GM13976 (cell line): ENCODE data around the gene CECR2.
A peak's percentile ranks its signal among the peaks of the same experiment; 100 is the strongest.

Experiments used
- DNase-seq: peaks from one replicate; pipeline ENCODE4 v3.0.0; 2012; ENCODE audit warnings: low spot score
- in situ Hi-C: fragments of 300-500 bp; cut with MboI; formaldehyde crosslinking; loops from one replicate; pipeline ENCODE4 v1.12.0; 2022; ENCODE audit warnings: low sequenced_read_pairs, mixed read lengths, inconsistent platforms; ENCODE audit not compliant: unreplicated experiment
- TF ChIP-seq, protein P1 (sequence below): IDR thresholded peaks from 2 replicates; pipeline ENCODE4 v1.5.1; 2012; ENCODE audit warnings: borderline replicate concordance, mild to moderate bottlenecking; ENCODE audit not compliant: insufficient read depth; ENCODE audit errors: extremely low read depth, missing control alignments, control extremely low read depth

Gene CECR2

GRCh38 chr22:17369439-17370025 lies at the start of gene CECR2:
CECR2 (plus strand) TSS chr22:17369460; CDS start chr22:17369784, 324 bp downstream.
- TF ChIP-seq, protein P1, sequence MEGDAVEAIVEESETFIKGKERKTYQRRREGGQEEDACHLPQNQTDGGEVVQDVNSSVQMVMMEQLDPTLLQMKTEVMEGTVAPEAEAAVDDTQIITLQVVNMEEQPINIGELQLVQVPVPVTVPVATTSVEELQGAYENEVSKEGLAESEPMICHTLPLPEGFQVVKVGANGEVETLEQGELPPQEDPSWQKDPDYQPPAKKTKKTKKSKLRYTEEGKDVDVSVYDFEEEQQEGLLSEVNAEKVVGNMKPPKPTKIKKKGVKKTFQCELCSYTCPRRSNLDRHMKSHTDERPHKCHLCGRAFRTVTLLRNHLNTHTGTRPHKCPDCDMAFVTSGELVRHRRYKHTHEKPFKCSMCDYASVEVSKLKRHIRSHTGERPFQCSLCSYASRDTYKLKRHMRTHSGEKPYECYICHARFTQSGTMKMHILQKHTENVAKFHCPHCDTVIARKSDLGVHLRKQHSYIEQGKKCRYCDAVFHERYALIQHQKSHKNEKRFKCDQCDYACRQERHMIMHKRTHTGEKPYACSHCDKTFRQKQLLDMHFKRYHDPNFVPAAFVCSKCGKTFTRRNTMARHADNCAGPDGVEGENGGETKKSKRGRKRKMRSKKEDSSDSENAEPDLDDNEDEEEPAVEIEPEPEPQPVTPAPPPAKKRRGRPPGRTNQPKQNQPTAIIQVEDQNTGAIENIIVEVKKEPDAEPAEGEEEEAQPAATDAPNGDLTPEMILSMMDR, result no peak
- in situ Hi-C loops, result no loop called here
- DNase-seq, result peak; percentile 66

DNA sequence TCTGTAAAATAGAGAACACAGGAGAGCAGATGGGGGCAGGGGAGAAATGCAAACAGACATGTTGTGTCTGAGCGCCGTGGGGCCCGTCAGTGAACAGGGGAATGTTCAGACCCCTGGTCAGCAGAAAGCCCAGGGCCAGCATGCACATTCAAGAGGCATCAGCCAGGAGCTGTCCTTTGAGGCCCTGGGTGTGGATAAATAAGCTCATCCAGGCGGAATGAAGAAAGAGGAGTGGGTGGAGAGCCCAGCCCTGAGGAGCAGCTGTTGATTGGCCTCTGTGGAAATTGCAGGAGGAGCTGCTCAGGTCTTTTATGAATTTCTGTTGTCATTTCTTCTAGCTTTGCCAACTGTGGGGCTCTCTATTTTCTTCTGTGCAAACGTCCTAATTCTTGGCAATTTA lies 49.7 kb upstream of the CECR2 start:
- in situ Hi-C loops, result no loop called here
- TF ChIP-seq, protein P1, result no peak
- DNase-seq, result no peak

DNA sequence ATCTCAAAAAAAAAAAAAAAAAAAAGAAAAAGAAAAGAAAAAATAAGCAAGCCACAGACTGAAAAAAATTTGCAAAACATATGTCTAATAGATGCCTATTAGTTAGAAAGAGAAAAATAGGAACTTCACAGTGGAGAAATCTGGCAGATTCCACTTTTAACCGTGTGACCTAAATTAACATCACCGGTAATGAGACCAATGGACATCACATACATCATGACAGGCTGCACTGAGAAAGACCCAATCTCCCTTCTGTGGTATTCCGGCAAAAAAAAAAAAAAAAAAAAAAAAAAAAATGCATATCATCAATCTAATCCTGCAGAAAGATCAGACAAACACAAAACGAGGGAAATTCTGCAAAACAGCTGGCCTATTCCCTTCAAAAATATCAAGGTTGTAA lies 46.7 kb upstream of the CECR2 start:
- DNase-seq, result no peak
- TF ChIP-seq, protein P1, result no peak
- in situ Hi-C loops, result no loop called here

DNA sequence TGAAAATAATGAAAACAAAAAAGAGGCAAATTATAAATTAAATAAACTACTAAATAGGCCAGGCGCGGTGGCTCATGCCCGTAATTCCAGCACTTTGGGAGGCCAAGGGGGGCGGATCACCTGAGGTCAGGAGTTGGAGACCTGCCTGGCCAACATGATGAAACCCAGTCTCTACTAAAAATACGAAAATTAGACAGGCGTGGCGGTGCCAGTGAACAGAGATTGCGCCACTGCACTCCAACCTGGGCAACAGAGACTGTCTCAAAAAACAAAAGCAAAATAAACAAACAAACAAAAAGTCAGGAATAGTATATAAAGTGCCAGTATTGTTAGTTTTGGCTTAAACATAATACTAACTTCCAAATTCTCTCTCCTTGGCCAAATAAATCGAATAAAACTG lies 37.6 kb upstream of the CECR2 start:
- TF ChIP-seq, protein P1, result no peak
- in situ Hi-C loops, result no loop called here

DNA sequence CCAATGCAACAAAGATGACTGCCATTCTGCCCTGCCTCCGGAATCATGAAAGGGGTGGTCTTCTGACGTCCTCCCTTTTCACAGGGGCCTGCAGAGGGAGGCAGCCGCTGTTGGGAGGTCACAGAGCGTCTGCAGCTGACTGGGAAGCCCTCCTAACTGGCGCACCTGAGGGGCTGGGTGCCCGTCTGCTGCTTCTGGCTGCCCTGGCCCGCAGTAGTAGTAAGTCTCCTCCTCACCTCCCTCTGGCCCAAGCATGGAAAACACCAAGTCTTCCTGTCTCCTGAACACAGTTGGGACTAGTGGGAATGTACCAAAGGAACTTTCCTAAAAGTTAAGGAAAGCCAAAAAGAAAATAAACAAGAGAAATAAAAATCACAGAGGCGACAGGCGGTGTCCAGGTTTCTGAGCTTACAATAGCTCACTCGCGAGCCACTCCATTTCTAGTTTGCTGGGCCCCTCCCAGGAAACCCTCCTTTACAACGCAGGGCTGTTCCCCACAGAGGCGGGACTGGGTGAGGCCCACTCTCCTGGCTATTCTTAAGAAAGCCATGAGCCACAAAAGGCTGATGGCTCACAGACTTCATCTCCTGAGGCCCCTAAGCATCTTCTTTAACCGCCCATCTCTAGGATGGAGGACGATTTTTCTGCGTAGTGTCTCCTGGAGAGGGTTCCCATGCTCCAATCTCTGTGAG lies 37.0 kb upstream of the CECR2 start:
- in situ Hi-C loops, result no loop called here
- DNase-seq, result no peak

More for the DNA sequence above, 37.6 kb upstream of the CECR2 start:
- DNase-seq, result no peak

GRCh38 chr22:17334059-17334458 lies 35.2 kb upstream of the CECR2 start:
- TF ChIP-seq, protein P1, result no peak
- in situ Hi-C loops, result no loop called here

More for the DNA sequence above, 37.0 kb upstream of the CECR2 start:
- TF ChIP-seq, protein P1, result no peak

More at GRCh38 chr22:17334059-17334458, 35.2 kb upstream of the CECR2 start:
- no peak for DNase-seq
